ENCODE results near the gene FST.

The FST gene

GRCh38 chr5:53480416-53481158, at the start of gene FST:
FST (plus strand) TSS chr5:53480629; CDS start chr5:53480792, 163 bp downstream.
- DNase-seq: no peak

- DNase-seq: no peak
Observed at GRCh38 chr5:53431665-53432064, 48.8 kb upstream of the FST start.

GRCh38 chr5:53433026-53433425, 47.4 kb upstream of the FST start:
- DNase-seq: no peak

- DNase-seq: no peak
Observed at GRCh38 chr5:53434541-53434940, 45.9 kb upstream of the FST start.

- DNase-seq: no peak
Observed at GRCh38 chr5:53436480-53437191, 43.8 kb upstream of the FST start.

GRCh38 chr5:53438079-53438478, 42.4 kb upstream of the FST start:
- DNase-seq: no peak

- DNase-seq: no peak
Observed at GRCh38 chr5:53438486-53439472, 41.6 kb upstream of the FST start.

GRCh38 chr5:53442961-53443360, 37.5 kb upstream of the FST start:
- DNase-seq: no peak

- no peak for DNase-seq
Observed at GRCh38 chr5:53445569-53445968, 34.9 kb upstream of the FST start.

GRCh38 chr5:53446908-53447307, 33.5 kb upstream of the FST start:
- DNase-seq: no peak

GRCh38 chr5:53448851-53449250, 31.6 kb upstream of the FST start:
- no peak for DNase-seq

GRCh38 chr5:53453898-53454718, 26.3 kb upstream of the FST start:
- DNase-seq: no peak

- DNase-seq: no peak
Observed at GRCh38 chr5:53454719-53455000, 25.8 kb upstream of the FST start.

GRCh38 chr5:53456366-53456765, 24.1 kb upstream of the FST start:
- DNase-seq: no peak

GRCh38 chr5:53463909-53464621, 16.4 kb upstream of the FST start:
- no peak for DNase-seq

- no peak for DNase-seq
Observed at GRCh38 chr5:53464722-53465121, 15.7 kb upstream of the FST start.

- DNase-seq: no peak
Observed at GRCh38 chr5:53469946-53470687, 10.3 kb upstream of the FST start.

- DNase-seq: no peak
Observed at GRCh38 chr5:53472279-53472678, 8.2 kb upstream of the FST start.

GRCh38 chr5:53472720-53473510, 7.5 kb upstream of the FST start:
- DNase-seq: no peak

GRCh38 chr5:53473633-53474032, 6.8 kb upstream of the FST start:
- no peak for DNase-seq

Data from activated CD4-positive, alpha-beta T cell treated with anti-CD3 and anti-CD28 coated beads, Interleukin-2, Interleukin-6, amounts not matched to agents 100 ng/mL and 50 ng/mL, durations not matched to agents 16 hours and 8 hours (primary cell).